GM21619 (cell line): ENCODE measurements around the gene PDF.
"Not testable (repeated sequence)": the region's sequence is repeated elsewhere in the genome, so short reads cannot be mapped to it uniquely, and the experiment has no call there.

Experiments used
- ATAC-seq: cut with Tn5 transposase; IDR thresholded peaks from one replicate; pipeline ENCODE4 v1.9.1; 2021; ENCODE audit not compliant: unreplicated experiment

PDF gene

GRCh38 chr16:69318177-69318910 lies 12.0 kb downstream of the PDF start:
- ATAC-seq: no peak

DNA sequence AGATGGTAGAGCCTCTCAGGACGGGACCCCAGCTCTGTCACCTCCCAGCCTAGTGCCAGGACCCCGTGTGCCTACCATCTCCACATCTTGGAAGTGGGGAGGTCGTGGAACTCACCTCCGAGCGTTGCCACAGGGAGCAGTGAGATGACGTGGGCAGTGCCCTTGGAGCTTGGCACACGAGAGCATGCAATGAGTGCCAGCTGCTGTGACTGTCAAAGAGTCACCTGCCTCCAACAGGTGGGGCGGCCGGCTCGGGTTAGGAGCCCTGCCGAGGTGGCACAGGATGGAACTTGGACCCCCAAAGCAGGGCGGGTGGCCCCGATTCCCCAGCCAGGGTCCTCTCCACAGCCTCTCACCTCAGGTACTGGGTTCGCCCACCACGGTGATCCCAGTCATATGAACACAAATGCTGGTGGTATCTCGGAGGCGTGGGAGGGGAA lies 13.8 kb downstream of the PDF start:
- no peak for ATAC-seq

- no peak for ATAC-seq
These were observed 14.7 kb downstream of the PDF start for GRCh38 chr16:69315486-69316311.

DNA sequence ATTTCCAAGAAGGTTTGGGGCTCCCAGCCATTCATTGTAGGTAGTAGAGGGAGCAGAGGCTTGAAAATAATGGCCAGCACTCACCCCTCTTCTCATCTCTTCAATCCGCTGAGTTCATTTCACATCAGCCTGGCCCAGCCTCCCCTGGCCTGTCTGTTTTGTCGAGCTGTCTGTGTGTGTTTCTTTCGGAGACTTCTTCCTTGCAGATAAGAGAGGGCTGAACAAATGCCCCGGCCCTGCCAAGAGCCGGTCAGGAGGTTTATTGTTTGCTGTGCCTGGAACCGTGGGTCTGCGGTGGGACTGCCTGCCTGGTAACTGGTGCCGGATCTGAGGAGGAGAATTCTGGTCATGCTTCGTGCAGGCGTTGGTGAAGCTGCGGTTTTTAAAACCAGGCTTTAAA lies 15.9 kb downstream of the PDF start:
- no peak for ATAC-seq

DNA sequence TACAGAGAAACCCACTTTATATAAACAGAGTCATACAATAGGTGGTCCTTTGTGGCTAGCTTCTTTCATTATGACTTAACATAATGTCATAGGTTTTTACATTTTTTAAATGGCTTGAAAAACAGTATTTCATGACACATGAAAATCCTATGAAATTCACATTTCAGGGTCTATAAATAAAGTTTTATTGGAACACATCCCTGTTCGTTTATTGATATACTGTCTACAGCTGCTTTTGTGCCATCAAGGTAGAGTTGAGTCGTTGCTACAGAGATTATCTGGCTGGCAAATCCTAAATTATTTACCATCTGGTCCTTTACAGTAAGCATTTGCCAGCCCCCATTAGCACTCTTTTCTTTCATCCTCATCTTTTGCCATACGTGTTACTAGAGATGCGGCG lies 16.9 kb downstream of the PDF start:
- ATAC-seq: no peak

DNA sequence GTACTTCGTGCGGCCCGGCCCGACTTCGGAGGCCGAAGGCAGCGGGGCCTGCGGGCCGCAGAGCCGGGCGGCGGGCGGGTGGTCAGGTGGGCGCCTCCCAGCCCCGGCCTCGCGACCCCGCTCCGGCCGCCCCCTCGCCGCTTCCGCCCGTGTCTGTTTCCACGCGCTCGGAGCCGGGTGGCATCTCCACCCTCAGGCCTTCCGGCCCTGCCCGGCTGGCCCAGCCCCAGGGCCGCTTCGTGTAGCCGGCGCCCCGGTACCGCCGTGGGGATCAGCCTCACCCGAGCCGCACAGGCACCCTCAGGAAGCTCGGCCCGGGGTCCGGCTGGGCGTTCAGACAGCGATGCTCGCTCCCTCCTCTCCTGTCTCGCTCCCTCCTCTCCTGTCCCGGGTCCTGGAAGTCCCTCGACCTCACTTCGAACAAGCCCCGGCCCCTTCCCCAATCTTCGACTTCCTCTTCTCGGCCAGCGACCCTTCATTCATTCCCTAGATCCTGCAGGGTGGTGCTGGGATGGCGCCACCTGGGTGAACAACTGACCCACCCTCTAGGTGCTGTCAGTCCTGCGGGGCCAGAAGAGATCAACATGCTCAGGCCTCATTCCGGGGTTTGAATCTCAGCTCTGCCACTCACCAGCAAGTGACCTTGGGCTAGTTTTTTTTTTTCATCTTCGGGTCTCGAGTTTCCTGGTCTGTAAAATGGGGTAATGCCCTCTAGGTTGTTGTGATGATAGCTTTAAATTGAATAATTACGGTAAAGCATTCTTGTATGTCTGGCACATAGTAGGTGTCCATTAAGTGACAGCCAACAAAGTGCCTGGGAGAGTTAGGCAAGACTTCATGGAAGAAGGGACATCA lies 18.6 kb downstream of the PDF start:
- peak; percentile 46 for ATAC-seq

DNA sequence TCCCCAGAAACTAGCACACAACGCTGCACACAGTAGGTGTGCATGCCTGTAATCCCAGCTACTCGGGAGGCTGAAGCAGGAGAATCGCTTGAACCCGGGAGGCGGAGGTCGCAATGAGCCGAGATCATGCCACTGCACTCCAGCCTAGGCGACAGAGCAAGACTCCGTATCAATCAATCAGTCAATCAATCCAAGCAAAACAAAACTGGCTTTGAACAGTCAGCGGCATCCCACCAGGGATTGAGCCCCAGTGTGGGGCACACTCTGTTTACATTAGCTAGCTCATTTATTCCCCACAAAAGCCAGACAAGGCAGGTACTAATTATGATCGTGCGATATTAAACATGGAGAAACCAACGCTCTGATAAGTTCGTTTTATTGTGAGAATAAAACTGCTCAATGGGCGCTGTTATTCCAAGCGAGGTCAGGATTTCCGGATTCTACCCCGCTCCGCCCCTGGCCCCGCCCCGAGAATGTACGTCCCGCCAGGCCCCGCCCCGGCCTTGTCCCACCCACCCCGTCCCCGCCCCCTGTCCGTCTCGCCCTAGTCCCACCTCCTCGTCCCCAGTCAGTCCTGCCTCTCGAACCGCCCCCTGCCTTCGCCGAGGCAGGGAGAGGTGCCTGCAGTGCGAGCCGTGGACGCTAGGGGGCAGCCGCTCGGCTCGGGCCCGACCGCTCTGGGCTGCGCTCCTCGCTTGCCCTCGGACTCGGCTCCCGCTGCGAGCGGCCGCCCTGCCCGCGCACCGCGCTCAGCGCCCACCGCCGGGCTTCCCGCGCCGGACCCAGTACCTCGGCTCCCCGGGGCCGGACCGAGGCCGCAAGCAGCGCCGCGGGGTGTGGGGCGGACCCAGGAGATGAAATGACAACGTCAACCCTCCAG lies 19.5 kb downstream of the PDF start, which contains the start of gene VPS4A:
VPS4A (plus strand) TSS at position 698 of the 880 bp plus-strand sequence; CDS start at position 860, 162 bp downstream.
- ATAC-seq: peak; percentile 89

DNA sequence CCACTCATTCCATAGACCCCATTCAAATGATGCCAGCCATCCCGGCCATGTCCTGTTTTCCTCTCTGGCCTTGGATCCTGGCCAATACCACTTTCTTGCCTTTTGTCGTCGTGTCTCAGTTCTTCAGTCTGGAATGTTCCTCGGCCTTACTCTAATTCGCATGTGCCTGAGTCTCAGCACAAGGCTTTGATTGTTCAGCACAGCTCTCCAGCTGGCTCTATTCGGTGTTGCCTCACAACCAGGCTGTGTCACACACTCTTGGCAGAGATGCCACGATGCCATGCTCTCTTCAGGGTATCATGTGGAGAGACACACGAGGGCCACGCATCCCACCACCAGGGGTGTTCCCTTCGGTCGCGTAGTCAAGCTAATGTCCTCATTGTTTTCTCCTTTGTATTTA lies 21.1 kb downstream of the PDF start:
- no peak for ATAC-seq

DNA sequence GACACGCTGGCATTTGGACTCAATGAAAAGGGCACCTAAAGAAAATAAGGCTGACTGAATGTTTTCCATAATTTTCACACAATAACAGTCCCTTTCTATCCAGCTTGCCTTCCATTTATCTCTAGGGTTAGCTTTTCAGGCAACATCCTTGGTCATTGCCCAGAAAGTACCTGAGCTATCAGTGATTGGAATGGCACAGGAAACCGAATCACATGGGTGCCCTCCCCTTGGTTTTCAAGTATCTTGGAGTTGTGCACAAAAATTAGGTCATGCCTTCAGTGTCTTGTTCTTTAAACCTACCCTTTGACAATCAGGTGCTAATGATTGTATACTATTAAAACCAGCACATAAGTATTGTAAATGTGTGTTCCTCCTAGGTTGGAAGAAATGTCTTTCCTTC lies 22.5 kb downstream of the PDF start:
- no peak for ATAC-seq

DNA sequence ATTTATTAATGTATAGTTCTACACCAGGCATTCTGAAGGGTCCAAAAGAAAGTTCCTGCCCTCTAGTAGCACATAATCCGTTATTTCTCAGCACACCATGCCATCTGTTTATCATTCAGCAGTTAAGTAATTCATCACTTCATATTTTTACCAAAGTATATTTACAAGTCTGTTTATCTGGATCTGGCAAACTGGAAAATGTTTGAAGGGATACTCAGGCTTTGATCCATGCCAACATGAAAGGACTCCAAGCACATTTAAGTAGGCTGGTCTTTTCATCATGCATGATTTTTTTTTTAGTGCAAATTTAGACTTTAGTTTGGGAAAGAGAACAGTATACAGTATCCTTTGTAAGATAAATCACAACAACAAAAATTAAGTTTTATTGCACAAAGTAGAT lies 23.3 kb downstream of the PDF start:
- no peak for ATAC-seq

DNA sequence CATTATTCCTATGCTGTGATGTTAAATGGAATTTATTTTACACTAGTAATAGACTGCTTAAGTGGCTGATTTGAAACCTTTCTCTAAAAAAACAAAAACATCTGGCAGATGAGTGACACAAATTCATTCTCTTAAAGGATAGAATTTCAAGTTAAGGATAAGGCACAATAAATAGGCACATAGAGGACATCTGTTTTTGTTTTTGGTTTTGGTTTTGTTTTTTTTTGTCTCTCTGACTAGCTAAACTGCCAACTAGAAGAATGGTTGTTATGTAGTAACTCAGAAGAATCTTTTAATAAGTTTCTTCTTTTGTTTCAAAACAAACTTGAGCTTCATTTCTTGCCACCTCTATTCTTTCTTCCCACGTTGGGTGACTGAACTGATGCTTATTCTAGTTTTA lies 24.4 kb downstream of the PDF start:
- no peak for ATAC-seq

DNA sequence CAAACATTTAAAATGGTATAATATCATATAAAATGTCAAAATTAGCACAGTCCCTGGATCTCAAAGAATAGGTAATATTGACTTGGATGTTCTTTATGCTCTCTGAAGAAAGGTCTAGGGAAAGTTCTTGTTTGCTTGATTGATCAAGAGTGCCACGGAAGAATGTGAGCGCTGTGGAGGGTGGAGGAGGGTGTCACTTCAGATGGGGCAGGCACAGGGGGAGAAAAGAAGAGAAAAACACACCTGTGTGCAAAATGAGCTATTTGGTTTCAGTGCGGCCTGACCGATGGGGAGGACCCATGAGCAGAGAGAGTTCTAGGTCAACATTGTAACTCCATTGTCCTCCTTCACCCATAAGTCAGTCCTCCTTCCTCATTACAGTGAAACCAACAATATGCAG lies 28.1 kb downstream of the PDF start:
- no peak for ATAC-seq

- ATAC-seq: no peak
These were observed 28.5 kb downstream of the PDF start for GRCh38 chr16:69301861-69302260.

GRCh38 chr16:69301187-69301586 lies 29.2 kb downstream of the PDF start:
- no peak for ATAC-seq

- ATAC-seq: no peak
These were observed 32.1 kb downstream of the PDF start for GRCh38 chr16:69298261-69298660.

DNA sequence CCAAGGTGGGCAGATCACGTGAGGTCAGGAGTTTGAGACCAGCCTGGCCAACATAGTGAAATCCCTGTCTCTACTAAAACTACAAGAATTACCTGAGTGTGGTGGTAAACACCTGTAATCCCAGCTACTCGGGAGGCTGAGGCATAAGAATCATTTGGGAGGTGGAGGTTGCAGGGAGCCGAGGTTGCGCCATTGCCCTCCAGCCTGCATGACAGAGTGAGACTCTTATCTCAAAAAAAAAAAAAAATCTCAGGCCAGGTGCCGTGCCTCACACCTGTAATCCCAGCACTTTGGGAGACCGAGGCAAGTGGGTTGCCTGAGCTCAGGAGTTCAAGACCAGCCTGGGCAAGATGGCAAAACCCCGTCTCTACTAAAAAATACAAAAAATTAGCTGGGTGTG lies 33.6 kb downstream of the PDF start:
- ATAC-seq: not testable (repeated sequence)

- no peak for ATAC-seq
These were observed 36.3 kb downstream of the PDF start for GRCh38 chr16:69294051-69294450.

DNA sequence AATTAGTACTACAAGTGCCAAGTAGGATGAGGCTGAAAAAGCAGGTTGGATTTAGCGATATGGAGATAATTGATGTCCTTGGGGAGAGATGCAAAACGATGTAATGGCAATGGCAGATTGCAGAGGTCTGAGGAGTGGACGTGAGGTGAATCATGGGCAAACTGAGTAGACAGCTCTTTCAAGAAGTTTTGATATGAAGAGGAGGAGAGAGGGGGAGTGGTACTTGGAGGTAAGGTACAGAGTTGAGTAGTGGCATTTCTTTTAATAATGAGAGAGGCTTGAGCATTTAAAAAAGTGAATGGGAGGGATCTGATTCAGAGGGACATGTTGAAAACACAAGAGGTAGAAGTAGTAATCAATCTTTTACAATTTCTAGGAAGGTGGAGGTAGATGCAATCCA lies 37.0 kb downstream of the PDF start:
- ATAC-seq: no peak

DNA sequence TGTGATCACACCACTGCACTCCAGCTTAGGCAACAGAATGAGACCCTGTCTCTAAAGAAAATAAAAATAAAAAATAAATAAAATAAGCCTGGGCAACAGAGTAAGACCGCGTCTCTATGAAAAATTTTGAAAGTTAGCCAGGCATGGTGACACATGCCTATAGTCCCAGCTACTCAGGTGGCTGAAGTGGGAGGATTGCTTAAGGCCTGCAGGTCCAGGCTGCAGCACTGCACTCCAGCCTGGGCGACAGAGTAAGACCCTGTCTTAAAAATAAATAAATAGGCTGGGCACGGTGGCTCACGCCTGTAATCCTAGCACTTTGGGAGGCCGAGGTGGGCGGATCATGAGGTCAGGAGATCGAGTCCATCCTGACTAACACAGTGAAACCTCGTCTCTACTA lies 38.7 kb downstream of the PDF start:
- not testable (repeated sequence) for ATAC-seq

GRCh38 chr16:69286941-69287713 lies 43.3 kb downstream of the PDF start:
- no peak for ATAC-seq
